ENCODE results near the gene ISM1.

The ISM1 gene

GRCh38 chr20:13333036-13333435 lies 112.0 kb downstream of the ISM1 start:
- no peak for DNase-seq (ENCODE audit: extremely low spot score)
- ChIA-PET POLR2A (no interaction called here), CTCF (interaction anchor here (2.2 to 2.4 kb wide), 2 partner anchors 7 to 9 kb away, joined by 8 to 13 read pairs; no protein-coding TSS in a partner anchor)
- TF ChIP-seq CTCF (IDR thresholded peaks at IDR 0.05; ENCODE audit: control extremely low read depth, extremely low read depth, low read depth, missing control alignments): no peak

DNA sequence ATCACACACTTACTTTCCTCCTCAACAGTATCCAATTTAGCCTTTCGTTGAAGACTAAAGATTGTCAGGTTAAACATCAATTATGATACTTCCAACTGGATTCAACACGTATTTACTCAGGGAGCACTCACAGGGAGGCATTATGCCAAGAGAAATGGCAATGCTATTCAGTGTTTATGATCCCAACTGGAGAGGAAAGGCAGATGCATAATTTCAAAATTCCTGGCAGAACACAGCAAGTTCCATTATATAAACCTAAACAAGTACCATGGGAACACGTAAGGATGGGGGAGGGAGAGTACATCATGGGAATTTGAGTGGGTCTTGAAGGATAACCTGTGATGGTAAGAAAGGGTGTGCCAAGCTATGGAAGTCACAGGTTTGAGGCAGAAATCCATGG lies 112.7 kb downstream of the ISM1 start:
- POLR2A ChIA-PET: no interaction called here
- CTCF ChIA-PET: interaction anchor here (2.4 kb wide), 1 partner anchor 10 kb away, joined by 13 read pairs; no protein-coding TSS in a partner anchor
- DNase-seq (ENCODE audit: extremely low spot score): no peak
- TF ChIP-seq CTCF (IDR thresholded peaks at IDR 0.05; ENCODE audit: control extremely low read depth, extremely low read depth, low read depth, missing control alignments): no peak

GRCh38 chr20:13336308-13337089 lies 115.4 kb downstream of the ISM1 start:
- DNase-seq (ENCODE audit: extremely low spot score): no peak
- TF ChIP-seq CTCF (IDR thresholded peaks at IDR 0.05; ENCODE audit: control extremely low read depth, extremely low read depth, low read depth, missing control alignments): no peak
- ChIA-PET CTCF (interaction anchor here (1.0 to 1.6 kb wide), 2 partner anchors 16 to 210 kb away, joined by 3 to 5 read pairs; no protein-coding TSS in a partner anchor), POLR2A (no interaction called here)

DNA sequence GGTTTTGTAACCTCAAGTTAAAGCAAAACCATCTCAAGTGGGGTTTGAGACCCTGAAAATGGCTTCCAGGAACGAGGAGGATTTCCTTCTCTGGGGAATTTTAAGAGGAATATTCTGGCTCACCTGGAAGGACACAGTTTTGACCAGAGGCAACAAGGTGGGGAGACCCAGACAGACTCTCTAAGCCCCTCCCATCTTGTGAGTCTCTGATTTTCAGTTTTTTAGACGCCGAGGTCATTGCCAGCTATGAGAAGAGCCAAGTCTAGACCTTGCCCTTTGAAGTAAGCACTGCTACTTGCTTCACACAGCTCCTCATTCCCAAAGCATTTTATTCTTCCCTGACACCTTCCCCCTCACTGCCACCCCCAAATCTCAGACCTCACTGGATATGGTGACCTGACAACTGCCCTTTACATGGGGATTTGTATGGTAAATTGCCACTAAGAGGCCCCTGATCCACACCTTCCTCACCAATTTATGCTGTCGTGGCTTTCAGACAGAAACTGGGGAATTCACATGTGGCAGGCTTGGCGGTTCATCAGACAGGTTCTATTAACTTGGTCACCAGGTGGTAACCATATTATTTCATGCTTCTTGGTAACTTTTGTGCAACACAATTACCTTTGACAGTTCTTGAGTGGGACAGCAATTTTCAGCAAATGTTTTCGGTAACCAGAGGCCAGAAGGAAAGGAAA lies 116.2 kb downstream of the ISM1 start:
- POLR2A ChIA-PET: no interaction called here
- DNase-seq (ENCODE audit: extremely low spot score): no peak
- TF ChIP-seq CTCF (IDR thresholded peaks at IDR 0.05; ENCODE audit: control extremely low read depth, extremely low read depth, low read depth, missing control alignments): no peak
- CTCF ChIA-PET: interaction anchor here (1.0 to 1.6 kb wide), 2 partner anchors 17 to 209 kb away, joined by 3 to 5 read pairs; no protein-coding TSS in a partner anchor

DNA sequence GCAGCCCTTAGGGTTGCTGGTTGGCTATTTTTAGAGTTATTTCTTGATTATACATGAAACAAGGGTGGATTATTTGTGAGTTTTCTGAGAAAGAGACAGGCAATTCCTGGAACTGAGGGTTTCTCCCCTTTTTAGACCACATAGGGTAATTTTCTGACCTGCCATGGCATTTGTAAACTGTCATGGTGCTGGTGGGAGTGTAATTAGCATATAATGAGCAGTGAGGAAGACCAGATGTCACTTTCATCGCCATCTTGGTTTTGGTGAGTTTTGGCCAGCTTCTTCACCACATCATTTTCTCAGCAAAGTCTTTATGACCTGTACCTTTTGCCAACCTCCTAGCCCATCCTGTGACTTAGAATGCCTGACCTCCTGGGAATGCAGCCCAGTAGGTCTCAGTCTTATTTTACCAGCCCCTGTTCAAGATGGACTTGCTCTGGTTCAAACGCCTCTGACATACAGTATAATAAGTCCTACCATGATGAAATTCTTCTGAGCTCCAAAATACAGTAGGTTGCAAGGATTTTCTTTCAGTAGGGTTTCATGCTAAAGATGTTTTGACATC lies 117.1 kb downstream of the ISM1 start:
- DNase-seq (ENCODE audit: extremely low spot score): no peak
- POLR2A ChIA-PET: no interaction called here
- CTCF ChIA-PET: no interaction called here
- no peak for TF ChIP-seq CTCF (IDR thresholded peaks at IDR 0.05; ENCODE audit: control extremely low read depth, extremely low read depth, low read depth, missing control alignments)

DNA sequence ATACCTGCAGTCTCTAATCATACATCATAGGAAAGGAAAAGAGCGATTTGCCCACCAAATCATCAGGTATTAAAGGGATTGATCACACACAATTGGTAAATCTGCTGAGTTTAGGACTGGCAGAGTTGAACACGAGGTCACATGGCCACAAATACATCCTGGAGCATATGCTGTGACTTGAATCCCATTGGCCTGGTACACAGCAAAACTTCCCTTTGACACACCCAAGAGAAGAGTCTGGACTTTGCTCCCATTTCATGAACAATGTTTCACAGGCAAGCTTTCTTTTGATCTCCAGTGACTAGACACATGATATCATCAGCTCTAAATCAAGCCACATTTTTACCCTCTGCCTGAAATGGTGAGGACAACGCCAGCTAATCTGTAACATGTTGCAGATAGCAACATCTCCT lies 117.9 kb downstream of the ISM1 start:
- no peak for DNase-seq (ENCODE audit: extremely low spot score)
- TF ChIP-seq CTCF (IDR thresholded peaks at IDR 0.05; ENCODE audit: control extremely low read depth, extremely low read depth, low read depth, missing control alignments): no peak
- ChIA-PET POLR2A (no interaction called here), CTCF (interaction anchor here (1.0 kb wide), 1 partner anchor 24 kb away, joined by 3 read pairs; no protein-coding TSS in a partner anchor)
